ENCODE measurements around the gene PVRIG.
"Not testable (repeated sequence)": the region's sequence is repeated elsewhere in the genome, so short reads cannot be mapped to it uniquely, and the experiment has no call there.

Gene PVRIG
- long read RNA-seq: 0 reads

DNA sequence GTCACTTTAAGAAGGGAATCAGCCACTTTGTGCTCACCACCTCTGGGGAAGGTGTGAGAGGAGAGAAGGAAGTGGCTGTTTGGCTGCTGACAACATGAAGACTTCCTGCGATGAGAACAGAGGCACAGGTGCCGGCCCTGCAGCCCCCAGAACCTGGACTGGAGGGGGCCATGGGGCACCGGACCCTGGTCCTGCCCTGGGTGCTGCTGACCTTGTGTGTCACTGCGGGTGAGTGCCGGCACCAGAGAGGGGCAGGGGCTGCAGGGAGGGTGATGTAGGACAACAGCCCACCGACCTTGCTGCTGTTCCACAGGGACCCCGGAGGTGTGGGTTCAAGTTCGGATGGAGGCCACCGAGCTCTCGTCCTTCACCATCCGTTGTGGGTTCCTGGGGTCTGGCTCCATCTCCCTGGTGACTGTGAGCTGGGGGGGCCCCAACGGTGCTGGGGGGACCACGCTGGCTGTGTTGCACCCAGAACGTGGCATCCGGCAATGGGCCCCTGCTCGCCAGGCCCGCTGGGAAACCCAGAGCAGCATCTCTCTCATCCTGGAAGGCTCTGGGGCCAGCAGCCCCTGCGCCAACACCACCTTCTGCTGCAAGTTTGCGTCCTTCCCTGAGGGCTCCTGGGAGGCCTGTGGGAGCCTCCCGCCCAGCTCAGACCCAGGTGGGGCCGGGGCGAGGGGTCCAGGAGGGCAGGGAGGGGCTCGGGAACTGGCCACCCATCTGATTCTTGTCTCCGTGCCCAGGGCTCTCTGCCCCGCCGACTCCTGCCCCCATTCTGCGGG, at the start of gene PVRIG:
Gene PVRIG, plus strand, starts transcription at position 149 of the 785 bp plus-strand sequence. Its CDS starts 22 bp downstream, at position 171.
- H3K4me3 ChIP-seq (replicated peaks; ENCODE audit: insufficient read depth, low read length); H3K27ac ChIP-seq (replicated peaks): not testable (repeated sequence)

GRCh38 chr7:100170101-100170897, 49.5 kb upstream of the PVRIG start:
- Histone ChIP-seq H3K4me3 (replicated peaks; ENCODE audit: insufficient read depth, low read length) (no peak overlapping the region), H3K27ac (replicated peaks) (no peak overlapping the region), H3K27me3 (ENCODE audit: insufficient read depth, poor library complexity, severe bottlenecking) (peaks cover 25% of the 10 kb centered on the region)
- no peak for DNase-seq (ENCODE audit: low read depth in 1 of 2, low spot score in 1 of 2)
- TF ChIP-seq, protein P1, sequence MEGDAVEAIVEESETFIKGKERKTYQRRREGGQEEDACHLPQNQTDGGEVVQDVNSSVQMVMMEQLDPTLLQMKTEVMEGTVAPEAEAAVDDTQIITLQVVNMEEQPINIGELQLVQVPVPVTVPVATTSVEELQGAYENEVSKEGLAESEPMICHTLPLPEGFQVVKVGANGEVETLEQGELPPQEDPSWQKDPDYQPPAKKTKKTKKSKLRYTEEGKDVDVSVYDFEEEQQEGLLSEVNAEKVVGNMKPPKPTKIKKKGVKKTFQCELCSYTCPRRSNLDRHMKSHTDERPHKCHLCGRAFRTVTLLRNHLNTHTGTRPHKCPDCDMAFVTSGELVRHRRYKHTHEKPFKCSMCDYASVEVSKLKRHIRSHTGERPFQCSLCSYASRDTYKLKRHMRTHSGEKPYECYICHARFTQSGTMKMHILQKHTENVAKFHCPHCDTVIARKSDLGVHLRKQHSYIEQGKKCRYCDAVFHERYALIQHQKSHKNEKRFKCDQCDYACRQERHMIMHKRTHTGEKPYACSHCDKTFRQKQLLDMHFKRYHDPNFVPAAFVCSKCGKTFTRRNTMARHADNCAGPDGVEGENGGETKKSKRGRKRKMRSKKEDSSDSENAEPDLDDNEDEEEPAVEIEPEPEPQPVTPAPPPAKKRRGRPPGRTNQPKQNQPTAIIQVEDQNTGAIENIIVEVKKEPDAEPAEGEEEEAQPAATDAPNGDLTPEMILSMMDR (IDR thresholded peaks at IDR 0.05; ENCODE audit: insufficient read depth, low read length): no peak
- TF ChIP-seq SPI1 (IDR thresholded peaks at IDR 0.05; ENCODE audit: borderline replicate concordance, low read depth): no peak
- TF ChIP-seq, protein P2, sequence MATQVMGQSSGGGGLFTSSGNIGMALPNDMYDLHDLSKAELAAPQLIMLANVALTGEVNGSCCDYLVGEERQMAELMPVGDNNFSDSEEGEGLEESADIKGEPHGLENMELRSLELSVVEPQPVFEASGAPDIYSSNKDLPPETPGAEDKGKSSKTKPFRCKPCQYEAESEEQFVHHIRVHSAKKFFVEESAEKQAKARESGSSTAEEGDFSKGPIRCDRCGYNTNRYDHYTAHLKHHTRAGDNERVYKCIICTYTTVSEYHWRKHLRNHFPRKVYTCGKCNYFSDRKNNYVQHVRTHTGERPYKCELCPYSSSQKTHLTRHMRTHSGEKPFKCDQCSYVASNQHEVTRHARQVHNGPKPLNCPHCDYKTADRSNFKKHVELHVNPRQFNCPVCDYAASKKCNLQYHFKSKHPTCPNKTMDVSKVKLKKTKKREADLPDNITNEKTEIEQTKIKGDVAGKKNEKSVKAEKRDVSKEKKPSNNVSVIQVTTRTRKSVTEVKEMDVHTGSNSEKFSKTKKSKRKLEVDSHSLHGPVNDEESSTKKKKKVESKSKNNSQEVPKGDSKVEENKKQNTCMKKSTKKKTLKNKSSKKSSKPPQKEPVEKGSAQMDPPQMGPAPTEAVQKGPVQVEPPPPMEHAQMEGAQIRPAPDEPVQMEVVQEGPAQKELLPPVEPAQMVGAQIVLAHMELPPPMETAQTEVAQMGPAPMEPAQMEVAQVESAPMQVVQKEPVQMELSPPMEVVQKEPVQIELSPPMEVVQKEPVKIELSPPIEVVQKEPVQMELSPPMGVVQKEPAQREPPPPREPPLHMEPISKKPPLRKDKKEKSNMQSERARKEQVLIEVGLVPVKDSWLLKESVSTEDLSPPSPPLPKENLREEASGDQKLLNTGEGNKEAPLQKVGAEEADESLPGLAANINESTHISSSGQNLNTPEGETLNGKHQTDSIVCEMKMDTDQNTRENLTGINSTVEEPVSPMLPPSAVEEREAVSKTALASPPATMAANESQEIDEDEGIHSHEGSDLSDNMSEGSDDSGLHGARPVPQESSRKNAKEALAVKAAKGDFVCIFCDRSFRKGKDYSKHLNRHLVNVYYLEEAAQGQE (IDR thresholded peaks at IDR 0.05; ENCODE audit: insufficient replicate concordance, low read depth): no peak
- TF ChIP-seq POLR2AphosphoS5 (IDR thresholded peaks at IDR 0.05; ENCODE audit: low read depth): no peak
- no peak for TF ChIP-seq GABPA (IDR thresholded peaks at IDR 0.05; ENCODE audit: low read depth)

More for the DNA sequence above, at the start of gene PVRIG:
- not testable (repeated sequence) for DNase-seq (ENCODE audit: low read depth in 1 of 2, low spot score in 1 of 2); H3K27me3 ChIP-seq (ENCODE audit: insufficient read depth, poor library complexity, severe bottlenecking)

DNA sequence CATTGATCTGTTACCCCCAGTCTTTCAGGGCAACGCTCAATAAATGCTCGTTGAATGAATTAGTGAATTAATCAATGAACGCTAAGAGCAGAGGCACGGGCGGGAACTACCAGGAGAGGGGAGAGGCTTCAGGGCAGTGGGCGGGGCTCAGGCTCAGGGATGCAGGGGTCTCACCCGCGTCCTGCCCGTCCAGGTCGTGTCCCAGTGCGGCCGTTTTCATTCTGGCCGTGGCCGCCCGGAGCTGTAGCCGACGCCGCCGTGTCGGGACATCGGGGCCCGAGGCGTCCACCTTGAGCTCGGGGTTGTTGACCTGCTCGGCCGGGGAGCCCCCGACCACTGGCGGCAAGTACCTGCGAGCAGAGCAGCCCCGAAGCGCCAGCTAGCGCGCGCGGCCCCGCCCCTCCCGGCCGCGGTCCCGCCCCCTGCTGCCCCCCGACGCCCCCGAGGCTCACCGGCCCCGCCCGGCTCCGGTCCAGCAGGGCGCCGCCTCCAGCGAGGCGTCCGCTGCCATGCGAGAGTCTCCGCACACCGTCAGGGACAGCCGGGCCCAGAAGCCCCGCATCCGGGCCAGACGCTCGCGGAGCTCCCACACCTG, 48.6 kb upstream of the PVRIG start:
- TF ChIP-seq SPI1 (IDR thresholded peaks at IDR 0.05; ENCODE audit: borderline replicate concordance, low read depth) (no peak), POLR2AphosphoS5 (IDR thresholded peaks at IDR 0.05; ENCODE audit: low read depth) (no peak), GABPA (IDR thresholded peaks at IDR 0.05; ENCODE audit: low read depth) (no peak)
- TF ChIP-seq, protein P1 (IDR thresholded peaks at IDR 0.05; ENCODE audit: insufficient read depth, low read length): no peak
- TF ChIP-seq, protein P2 (IDR thresholded peaks at IDR 0.05; ENCODE audit: insufficient replicate concordance, low read depth): no peak
- no peak for DNase-seq (ENCODE audit: low read depth in 1 of 2, low spot score in 1 of 2)
- H3K27ac ChIP-seq (replicated peaks): no peak overlapping the region

DNA sequence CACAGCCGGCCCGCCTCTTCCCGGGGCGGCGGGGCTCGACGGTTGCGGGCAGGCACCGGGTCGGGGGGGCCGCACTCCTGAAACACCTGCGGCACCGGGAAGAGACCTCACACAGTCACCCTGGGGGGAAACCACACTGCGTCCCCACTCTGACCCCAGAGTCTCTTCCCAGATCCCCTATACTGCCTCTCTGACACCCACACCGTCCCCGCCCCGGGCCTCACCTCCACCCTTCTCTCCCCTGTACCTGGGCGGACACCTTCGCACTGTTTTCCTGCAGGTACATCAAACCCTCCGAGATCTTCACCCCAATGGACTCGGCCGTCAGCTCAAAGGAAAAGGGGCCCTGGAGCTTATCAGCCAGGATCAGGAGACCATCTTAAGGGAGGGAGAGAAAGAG, 47.9 kb upstream of the PVRIG start:
- no peak for TF ChIP-seq SPI1 (IDR thresholded peaks at IDR 0.05; ENCODE audit: borderline replicate concordance, low read depth)
- TF ChIP-seq, protein P1 (IDR thresholded peaks at IDR 0.05; ENCODE audit: insufficient read depth, low read length): no peak
- TF ChIP-seq, protein P2 (IDR thresholded peaks at IDR 0.05; ENCODE audit: insufficient replicate concordance, low read depth): no peak
- TF ChIP-seq POLR2AphosphoS5 (IDR thresholded peaks at IDR 0.05; ENCODE audit: low read depth): no peak
- TF ChIP-seq GABPA (IDR thresholded peaks at IDR 0.05; ENCODE audit: low read depth): no peak

More for the DNA sequence above, 48.6 kb upstream of the PVRIG start:
- Histone ChIP-seq H3K4me3 (replicated peaks; ENCODE audit: insufficient read depth, low read length) (no peak overlapping the region), H3K27me3 (ENCODE audit: insufficient read depth, poor library complexity, severe bottlenecking) (peaks cover 25% of the 10 kb centered on the region)

More for the DNA sequence above, 47.9 kb upstream of the PVRIG start:
- no peak for DNase-seq (ENCODE audit: low read depth in 1 of 2, low spot score in 1 of 2)
- Histone ChIP-seq H3K4me3 (replicated peaks; ENCODE audit: insufficient read depth, low read length) (no peak overlapping the region), H3K27me3 (ENCODE audit: insufficient read depth, poor library complexity, severe bottlenecking) (peaks cover 22% of the 10 kb centered on the region), H3K27ac (replicated peaks) (no peak overlapping the region)

Measured in HL-60 (cell line).